ENCODE data around the gene CEP128. TPM values are rescaled to one million over a fixed set of nuclear protein-coding genes. Genes with fewer than 3 reads are reported as not detected.

CEP128 gene
- total RNA-seq, 1 donor from 2014 or later = 4.1 TPM

Other genes starting within 250 kb of the CEP128 start
- gene TSHR, start 13.9 kb upstream of the CEP128 start, total RNA-seq = not detected in 2 replicates